WERI-Rb-1 (cell line): ENCODE results near the gene PPEF2.
"Not testable (repeated sequence)": the region's sequence is repeated elsewhere in the genome, so short reads cannot be mapped to it uniquely, and the experiment has no call there.

ENCODE experiments used
- DNase-seq: peaks from one replicate; pipeline ENCODE4 v3.0.0-alpha.2; 2020
- H3K27ac ChIP-seq: fragments of 250-450 bp; sonication (Bioruptor Pico); 2 replicates; pipeline ENCODE4 v1.5.1; 2020; ENCODE audit warnings: mild to moderate bottlenecking, moderate library complexity
- H3K27me3 ChIP-seq: fragments of 250-450 bp; sonication (Bioruptor Pico); 2 replicates; pipeline ENCODE4 v1.5.1; 2021; ENCODE audit warnings: mild to moderate bottlenecking, low read depth, moderate library complexity; ENCODE audit not compliant: insufficient read depth, severe bottlenecking
- H3K36me3 ChIP-seq: fragments of 250-450 bp; sonication (Bioruptor Pico); 2 replicates; pipeline ENCODE4 v1.5.1; 2020; ENCODE audit warnings: mild to moderate bottlenecking, moderate library complexity
- H3K4me3 ChIP-seq: 2 replicates; pipeline ENCODE4 v1.5.1; 2011; ENCODE audit warnings: low read depth, mild to moderate bottlenecking, control low read depth, low read length
- H3K9me3 ChIP-seq: fragments of 250-450 bp; sonication (Bioruptor Pico); 2 replicates; pipeline ENCODE4 v1.5.1; 2021; ENCODE audit warnings: mild to moderate bottlenecking, moderate library complexity; ENCODE audit not compliant: severe bottlenecking
- CTCF ChIP-seq: IDR thresholded peaks from 2 replicates; pipeline ENCODE4 v1.5.1; 2011; ENCODE audit warnings: low read depth, mild to moderate bottlenecking, control low read depth, inconsistent platforms, low read length

The PPEF2 gene

GRCh38 chr4:75848891-75849290 is 53.4 kb downstream of the PPEF2 start:
- DNase-seq, result no peak
- Histone ChIP-seq H3K27ac (no peak overlapping the region), H3K36me3 (no peaks in the 10 kb centered on the region), H3K4me3 (no peak overlapping the region), H3K9me3 (no peaks in the 10 kb centered on the region), H3K27me3 (no peaks in the 10 kb centered on the region)
- TF ChIP-seq CTCF, result no peak

GRCh38 chr4:75848171-75848760 is 54.0 kb downstream of the PPEF2 start:
- TF ChIP-seq CTCF, result peak; percentile 59
- peak; percentile 40 for DNase-seq
- H3K9me3 ChIP-seq, H3K27me3 ChIP-seq, H3K36me3 ChIP-seq, H3K27ac ChIP-seq, H3K4me3 ChIP-seq: not testable (repeated sequence)

- Histone ChIP-seq H3K27me3 (no peaks in the 10 kb centered on the region), H3K27ac (no peak overlapping the region), H3K4me3 (no peak overlapping the region), H3K9me3 (no peaks in the 10 kb centered on the region), H3K36me3 (no peaks in the 10 kb centered on the region)
- no peak for TF ChIP-seq CTCF
- DNase-seq, result no peak
Measured at GRCh38 chr4:75845992-75846391, 56.3 kb downstream of the PPEF2 start.

GRCh38 chr4:75844151-75844662 is 58.0 kb downstream of the PPEF2 start:
- DNase-seq, result no peak
- no peaks in the 10 kb centered on the region for H3K36me3 ChIP-seq
- H3K4me3 ChIP-seq, result no peak overlapping the region
- H3K9me3 ChIP-seq, result no peaks in the 10 kb centered on the region
- H3K27ac ChIP-seq, result no peak overlapping the region
- no peak for TF ChIP-seq CTCF
- H3K27me3 ChIP-seq, result no peaks in the 10 kb centered on the region

GRCh38 chr4:75843596-75843995 is 58.7 kb downstream of the PPEF2 start:
- Histone ChIP-seq H3K36me3 (no peaks in the 10 kb centered on the region), H3K27ac (no peak overlapping the region), H3K4me3 (no peak overlapping the region), H3K9me3 (no peaks in the 10 kb centered on the region), H3K27me3 (no peaks in the 10 kb centered on the region)
- DNase-seq, result no peak
- TF ChIP-seq CTCF, result no peak
